H9 (cell line): ENCODE data around the gene TRRAP. TPM values are rescaled to one million over a fixed set of nuclear protein-coding genes. Genes with fewer than 3 reads are reported as not detected.

ENCODE experiments used
- DNase-seq: peaks from one replicate; pipeline ENCODE4 v3.0.0-alpha.2; 2017
- H2AFZ ChIP-seq: one replicate; pipeline ENCODE4 v1.6.1; 2013; ENCODE audit warnings: mild to moderate bottlenecking, low read length, control low read depth, moderate library complexity
- H2AK5ac ChIP-seq: 2 replicates; pipeline ENCODE4 v1.6.1; 2013; ENCODE audit warnings: low read length, control low read depth, mixed read lengths; ENCODE audit not compliant: insufficient read length
- H2BK120ac ChIP-seq: one replicate; pipeline ENCODE4 v1.6.1; 2013; ENCODE audit warnings: low read depth, mild to moderate bottlenecking, low read length, control low read depth, inconsistent platforms; ENCODE audit not compliant: poor library complexity, severe bottlenecking
- H2BK12ac ChIP-seq: 2 replicates; pipeline ENCODE4 v1.6.1; 2013; ENCODE audit warnings: low read length, control low read depth, mixed read lengths, low read depth; ENCODE audit not compliant: insufficient read length
- H2BK15ac ChIP-seq: 2 replicates; pipeline ENCODE4 v1.6.1; 2013; ENCODE audit warnings: low read depth, low read length, control low read depth
- H2BK20ac ChIP-seq: one replicate; pipeline ENCODE4 v1.6.1; 2013; ENCODE audit warnings: low read depth, mild to moderate bottlenecking, low read length, control low read depth, inconsistent platforms; ENCODE audit not compliant: poor library complexity, severe bottlenecking
- H2BK5ac ChIP-seq: 2 replicates; pipeline ENCODE4 v1.6.1; 2013; ENCODE audit warnings: low read length, control low read depth, mixed read lengths; ENCODE audit not compliant: insufficient read length
- H3K14ac ChIP-seq: 2 replicates; pipeline ENCODE4 v1.6.1; 2013; ENCODE audit warnings: low read length, control low read depth; ENCODE audit not compliant: insufficient read depth
- H3K18ac ChIP-seq: 2 replicates; pipeline ENCODE4 v1.6.1; 2013; ENCODE audit warnings: low read depth, mild to moderate bottlenecking, mixed read lengths, low read length, control low read depth; ENCODE audit not compliant: insufficient read length
- H3K23ac ChIP-seq: 2 replicates; pipeline ENCODE4 v1.6.1; 2013; ENCODE audit warnings: low read length, control low read depth, mixed read lengths, low read depth; ENCODE audit not compliant: insufficient read length
- H3K23me2 ChIP-seq: 2 replicates; pipeline ENCODE4 v1.6.1; 2013; ENCODE audit warnings: low read depth, mild to moderate bottlenecking, mixed read lengths, low read length, control low read depth; ENCODE audit not compliant: insufficient read length, poor library complexity, severe bottlenecking
- H3K27ac ChIP-seq: 2 replicates; pipeline ENCODE4 v1.5.1; 2013; ENCODE audit warnings: low read length, control low read depth, mixed read lengths, low read depth; ENCODE audit not compliant: insufficient read length
- H3K27me3 ChIP-seq: 2 replicates; pipeline ENCODE4 v1.6.1; 2013; ENCODE audit warnings: low read length, control low read depth, inconsistent platforms; ENCODE audit not compliant: insufficient read depth
- H3K4ac ChIP-seq: 2 replicates; pipeline ENCODE4 v1.6.1; 2013; ENCODE audit warnings: low read depth, mild to moderate bottlenecking, control low read depth, inconsistent platforms, low read length, moderate library complexity
- H3K4me1 ChIP-seq: 2 replicates; pipeline ENCODE4 v1.6.1; 2013; ENCODE audit warnings: low read length, control low read depth, inconsistent platforms; ENCODE audit not compliant: insufficient read depth
- H3K4me2 ChIP-seq: 2 replicates; pipeline ENCODE4 v1.6.1; 2013; ENCODE audit warnings: low read length, control low read depth, mixed read lengths; ENCODE audit not compliant: insufficient read length, insufficient read depth
- H3K56ac ChIP-seq: 2 replicates; pipeline ENCODE4 v1.6.1; 2013; ENCODE audit warnings: low read depth, mild to moderate bottlenecking, mixed read lengths, low read length, control low read depth; ENCODE audit not compliant: insufficient read length
- H3K79me1 ChIP-seq: 2 replicates; pipeline ENCODE4 v1.6.1; 2013; ENCODE audit warnings: low read depth, mild to moderate bottlenecking, moderate library complexity, low read length, control low read depth, inconsistent platforms; ENCODE audit not compliant: insufficient read depth, poor library complexity, severe bottlenecking
- H3K79me2 ChIP-seq: 2 replicates; pipeline ENCODE4 v1.6.1; 2013; ENCODE audit warnings: low read length, control low read depth, inconsistent platforms; ENCODE audit not compliant: insufficient read depth
- H3K9ac ChIP-seq: 2 replicates; pipeline ENCODE4 v1.6.1; 2013; ENCODE audit warnings: low read length, control low read depth, mixed read lengths; ENCODE audit not compliant: insufficient read length; ENCODE audit errors: extremely low read depth
- H3K9me3 ChIP-seq: one replicate; pipeline ENCODE4 v1.6.1; 2013; ENCODE audit warnings: low read depth, low read length, inconsistent platforms; ENCODE audit not compliant: control insufficient read depth
- H3T11ph ChIP-seq: one replicate; pipeline ENCODE4 v1.6.1; 2013; ENCODE audit warnings: mild to moderate bottlenecking, low read length, control low read depth, inconsistent platforms
- H4K20me1 ChIP-seq: one replicate; pipeline ENCODE4 v1.6.1; 2013; ENCODE audit not compliant: control insufficient read depth, insufficient read length, insufficient read depth
- H4K5ac ChIP-seq: 2 replicates; pipeline ENCODE4 v1.6.1; 2013; ENCODE audit warnings: low read depth, mild to moderate bottlenecking, mixed read lengths, low read length, control low read depth; ENCODE audit not compliant: insufficient read length
- H4K8ac ChIP-seq: replicated peaks from 2 replicates; pipeline ENCODE4 v1.6.1; 2013; ENCODE audit warnings: low read length, control low read depth, mixed read lengths, low read depth; ENCODE audit not compliant: insufficient read length
- H4K91ac ChIP-seq: 2 replicates; pipeline ENCODE4 v1.6.1; 2013; ENCODE audit warnings: low read depth, mild to moderate bottlenecking, moderate library complexity, mixed read lengths, low read length, control low read depth; ENCODE audit not compliant: insufficient read length
- H3K27ac Mint-ChIP-seq, 3 experiments: 2 replicates in 2 of 3; 3 replicates in 1 of 3; pipeline ENCODE4 v1.8.0; 2020 to 2021; ENCODE audit warnings: mixed read lengths in 3 of 3, mild to moderate bottlenecking in 1 of 3, moderate library complexity in 1 of 3
- H3K27me3 Mint-ChIP-seq: 2 replicates; pipeline ENCODE4 v1.8.0; 2021; ENCODE audit warnings: low read depth, mild to moderate bottlenecking, moderate library complexity, mixed read lengths
- H3K36me3 Mint-ChIP-seq, 3 experiments: 2 replicates in 2 of 3; 3 replicates in 1 of 3; pipeline ENCODE4 v1.8.0; 2020 to 2021; ENCODE audit warnings: low read depth in 3 of 3, mixed read lengths in 3 of 3; ENCODE audit not compliant: insufficient read depth in 1 of 3
- H3K4me1 Mint-ChIP-seq, 2 experiments: 2 replicates each; pipeline ENCODE4 v1.8.0; 2020; ENCODE audit warnings: mixed read lengths in 2 of 2
- H3K4me3 Mint-ChIP-seq, 2 experiments: 2 replicates in 1 of 2; 3 replicates in 1 of 2; pipeline ENCODE4 v1.8.0; 2020 to 2021; ENCODE audit warnings: mild to moderate bottlenecking in 2 of 2, mixed read lengths in 2 of 2, moderate library complexity in 1 of 2
- H3K9me3 Mint-ChIP-seq, 2 experiments: 2 replicates in 1 of 2; 3 replicates in 1 of 2; pipeline ENCODE4 v1.8.0; 2020; ENCODE audit warnings: mild to moderate bottlenecking in 2 of 2, mixed read lengths in 2 of 2, moderate library complexity in 1 of 2
- total RNA-seq: library from RNA; stranded (reverse); gene quantifications from 2 replicates; pipeline ENCODE4 v1.2.1, GENCODE V29; 2021
- TF ChIP-seq, protein P1 (sequence below): fragments of 200-600 bp; sonication (generic); conservative IDR thresholded peaks from 3 replicates; pipeline ENCODE4 v1.8.0; 2021; ENCODE audit warnings: antibody characterized with exemption, mild to moderate bottlenecking

The TRRAP gene
- total RNA-seq, 1 experiment from 2014 or later, result 58.6 TPM

GRCh38 chr7:98985945-98986344, 107.6 kb downstream of the TRRAP start:
- no peaks in the 10 kb centered on the region for H3K23me2 ChIP-seq
- no peak overlapping the region for H2BK20ac ChIP-seq
- H3K36me3 Mint-ChIP-seq, result peaks cover 55 to 94% (median 94%) of the 10 kb centered on the region in 3 experiments
- H3K18ac ChIP-seq, result no peak overlapping the region
- no peak overlapping the region for H3K56ac ChIP-seq
- no peaks in the 10 kb centered on the region for H3K9me3 ChIP-seq
- DNase-seq, result no peak
- H3K4me1 Mint-ChIP-seq, result no peaks in the 10 kb centered on the region
- H3K14ac ChIP-seq, result no peak overlapping the region
- H3K23ac ChIP-seq, result no peak overlapping the region
- no peak overlapping the region for H3K9ac ChIP-seq
- H4K91ac ChIP-seq, result no peak overlapping the region
- no peak overlapping the region for H3K27ac Mint-ChIP-seq
- no peaks in the 10 kb centered on the region for H3K27me3 Mint-ChIP-seq
- peaks cover 0 to 10% of the 10 kb centered on the region in 2 experiments; a peak in 1 of 5 replicates for H3K9me3 Mint-ChIP-seq
- H3K4me1 ChIP-seq, result no peaks in the 10 kb centered on the region
- no peak overlapping the region for H2AFZ ChIP-seq
- no peaks in the 10 kb centered on the region for H3K27me3 ChIP-seq
- no peak overlapping the region for H2BK15ac ChIP-seq
- no peak overlapping the region for H3K4me2 ChIP-seq
- no peak overlapping the region for H2BK5ac ChIP-seq
- H4K5ac ChIP-seq, result no peak overlapping the region
- TF ChIP-seq, protein P1, sequence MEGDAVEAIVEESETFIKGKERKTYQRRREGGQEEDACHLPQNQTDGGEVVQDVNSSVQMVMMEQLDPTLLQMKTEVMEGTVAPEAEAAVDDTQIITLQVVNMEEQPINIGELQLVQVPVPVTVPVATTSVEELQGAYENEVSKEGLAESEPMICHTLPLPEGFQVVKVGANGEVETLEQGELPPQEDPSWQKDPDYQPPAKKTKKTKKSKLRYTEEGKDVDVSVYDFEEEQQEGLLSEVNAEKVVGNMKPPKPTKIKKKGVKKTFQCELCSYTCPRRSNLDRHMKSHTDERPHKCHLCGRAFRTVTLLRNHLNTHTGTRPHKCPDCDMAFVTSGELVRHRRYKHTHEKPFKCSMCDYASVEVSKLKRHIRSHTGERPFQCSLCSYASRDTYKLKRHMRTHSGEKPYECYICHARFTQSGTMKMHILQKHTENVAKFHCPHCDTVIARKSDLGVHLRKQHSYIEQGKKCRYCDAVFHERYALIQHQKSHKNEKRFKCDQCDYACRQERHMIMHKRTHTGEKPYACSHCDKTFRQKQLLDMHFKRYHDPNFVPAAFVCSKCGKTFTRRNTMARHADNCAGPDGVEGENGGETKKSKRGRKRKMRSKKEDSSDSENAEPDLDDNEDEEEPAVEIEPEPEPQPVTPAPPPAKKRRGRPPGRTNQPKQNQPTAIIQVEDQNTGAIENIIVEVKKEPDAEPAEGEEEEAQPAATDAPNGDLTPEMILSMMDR, result no peak
- H3K4ac ChIP-seq, result no peak overlapping the region
- no peak overlapping the region for H3T11ph ChIP-seq
- H2BK12ac ChIP-seq, result no peak overlapping the region
- no peak overlapping the region for H3K4me3 Mint-ChIP-seq
- no peaks in the 10 kb centered on the region for H3K79me2 ChIP-seq
- H3K27ac ChIP-seq, result no peak overlapping the region
- H4K20me1 ChIP-seq, result no peaks in the 10 kb centered on the region
- H4K8ac ChIP-seq, result no peak overlapping the region
- H2BK120ac ChIP-seq, result no peak overlapping the region
- no peak overlapping the region for H2AK5ac ChIP-seq
- H3K79me1 ChIP-seq, result no peaks in the 10 kb centered on the region
